Transverse colon (tissue), 4 donors: Measurements from ENCODE around the gene KCNK15. TPM values are rescaled to one million over a fixed set of nuclear protein-coding genes. Genes with fewer than 3 reads are reported as not detected.

Experiments
- DNase-seq: peaks from one replicate; pipeline ENCODE4 v3.0.0-alpha.2; 2019
- H3K27ac ChIP-seq, 4 donors: fragments of 200-600 bp; sonication (generic); 2 replicates each; pipeline ENCODE4 v1.5.1; 2016 to 2018; ENCODE audit warnings: inconsistent platforms in 4 of 4
- H3K27me3 ChIP-seq: fragments of 200-600 bp; sonication (generic); 2 replicates; pipeline ENCODE4 v1.5.1; 2017; ENCODE audit warnings: inconsistent platforms
- H3K36me3 ChIP-seq, 4 donors: fragments of 200-600 bp; sonication (generic); 2 replicates each; pipeline ENCODE4 v1.5.1; 2017 to 2019; ENCODE audit warnings: inconsistent platforms in 4 of 4
- H3K4me1 ChIP-seq, 4 donors: fragments of 200-600 bp; sonication (generic); 2 replicates each; pipeline ENCODE4 v1.5.1; 2017 to 2020; ENCODE audit warnings: inconsistent platforms in 4 of 4
- H3K4me3 ChIP-seq, 4 donors: fragments of 200-600 bp; sonication (generic); 1 replicate in 1 of 4; 2 replicates in 3 of 4; pipeline versions ENCODE4 v1.5.1 to v1.6.1; 2017 to 2019; ENCODE audit warnings: inconsistent platforms in 4 of 4
- H3K9me3 ChIP-seq, 2 donors: fragments of 200-600 bp; sonication (generic); 2 replicates each; pipeline ENCODE4 v1.5.1; 2017 to 2019; ENCODE audit warnings: inconsistent platforms in 2 of 2
- CTCF ChIP-seq, 5 experiments: fragments of 200-600 bp in 3 of 5; fragments of 450-650 bp in 2 of 5; sonication (generic) in 3 of 5; IDR thresholded peaks; 1 replicate in 2 of 5; 2 replicates in 3 of 5; pipeline ENCODE4 v1.5.1; 2016 to 2017; ENCODE audit warnings: antibody characterized with exemption in 5 of 5, inconsistent platforms in 3 of 5, mild to moderate bottlenecking in 2 of 5, moderate library complexity in 1 of 5
- EP300 ChIP-seq: sonication (generic); formaldehyde crosslinking; IDR thresholded peaks from one replicate; pipeline ENCODE4 v1.6.1; 2017; ENCODE audit warnings: antibody characterized with exemption, low read depth
- POLR2A ChIP-seq: fragments of 450-650 bp; IDR thresholded peaks from one replicate; pipeline ENCODE4 v1.6.1; 2016; ENCODE audit warnings: antibody characterized with exemption, mild to moderate bottlenecking, moderate library complexity
- POLR2AphosphoS5 ChIP-seq, 3 donors: sonication (generic); formaldehyde crosslinking; IDR thresholded peaks; one replicate each; pipeline ENCODE4 v1.6.1; 2016; ENCODE audit warnings: antibody characterized with exemption in 3 of 3
- WGBS, 2 donors: methylation state at CpG; one replicate each; pipeline ENCODE4 v1.1.5; 2018; ENCODE audit warnings: low coverage in 1 of 2; 5-methylcytosine and 5-hydroxymethylcytosine counted together
- in situ Hi-C, 4 donors: fragments of 200-750 bp; cut with MboI; loops; one replicate each; pipeline versions ENCODE4 v1.15.0 to v1.15.1; 2017; ENCODE audit warnings: low sequenced_read_pairs in 3 of 4, low pct_ligation_motif_present in 1 of 4, low pct_unique_long_range_greater_than_20kb in 1 of 4
- intact Hi-C: fragments of 100-400 bp; cut with DNase I; formaldehyde crosslinking; loops from one replicate; pipeline ENCODE4 v1.15.1; 2023; ENCODE audit warnings: low total_unique reads
- total RNA-seq, 4 donors: library from RNA; depleted of rRNA; stranded (reverse); fragments of >200 nt; gene quantifications; one replicate each; pipeline ENCODE4 v1.1.0, GENCODE V29; 2016

KCNK15 gene
- total RNA-seq, 4 donors from 2014 or later: 0.27 to 1.3 TPM; not detected in 2

DNA sequence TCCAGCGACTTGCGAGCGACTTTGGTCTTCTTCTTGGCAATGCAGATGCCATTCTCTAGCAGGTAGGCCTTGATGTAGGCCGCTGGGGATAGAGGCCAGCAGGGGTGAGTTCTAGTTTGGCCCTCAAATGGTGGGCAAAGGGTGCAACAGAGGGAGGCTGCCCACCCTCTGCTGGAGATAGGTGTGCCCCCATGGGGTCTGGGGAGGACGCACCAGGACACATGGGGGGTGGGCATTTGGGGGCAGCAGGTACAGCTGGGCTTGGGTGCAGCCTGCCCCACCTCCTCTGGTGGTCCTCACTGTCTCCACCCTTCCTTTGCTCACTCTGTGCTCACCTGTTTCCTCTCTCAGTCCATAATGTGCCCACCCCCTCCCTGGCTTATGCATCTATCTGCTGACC, 11.3 kb downstream of the KCNK15 start:
- WGBS, 2 donors: 90% methylated on average over 5 of the region's 5 CpGs; no CpG with 5 or more reads in 1 of the 2 donors
- Histone ChIP-seq H3K4me1 (no peaks in the 10 kb centered on the region), H3K27me3 (peaks cover 7% of the 10 kb centered on the region), H3K4me3 (no peak overlapping the region), H3K9me3 (no peaks in the 10 kb centered on the region), H3K27ac (no peak overlapping the region), H3K36me3 (no peaks in the 10 kb centered on the region)
- intact Hi-C loops (no loop called here), in situ Hi-C loops (no loop called here)
- no peak for TF ChIP-seq POLR2AphosphoS5 (IDR thresholded peaks at IDR 0.05)
- TF ChIP-seq CTCF (IDR thresholded peaks at IDR 0.05): no peak
- no peak for TF ChIP-seq EP300
- TF ChIP-seq POLR2A: no peak
- DNase-seq: no peak

DNA sequence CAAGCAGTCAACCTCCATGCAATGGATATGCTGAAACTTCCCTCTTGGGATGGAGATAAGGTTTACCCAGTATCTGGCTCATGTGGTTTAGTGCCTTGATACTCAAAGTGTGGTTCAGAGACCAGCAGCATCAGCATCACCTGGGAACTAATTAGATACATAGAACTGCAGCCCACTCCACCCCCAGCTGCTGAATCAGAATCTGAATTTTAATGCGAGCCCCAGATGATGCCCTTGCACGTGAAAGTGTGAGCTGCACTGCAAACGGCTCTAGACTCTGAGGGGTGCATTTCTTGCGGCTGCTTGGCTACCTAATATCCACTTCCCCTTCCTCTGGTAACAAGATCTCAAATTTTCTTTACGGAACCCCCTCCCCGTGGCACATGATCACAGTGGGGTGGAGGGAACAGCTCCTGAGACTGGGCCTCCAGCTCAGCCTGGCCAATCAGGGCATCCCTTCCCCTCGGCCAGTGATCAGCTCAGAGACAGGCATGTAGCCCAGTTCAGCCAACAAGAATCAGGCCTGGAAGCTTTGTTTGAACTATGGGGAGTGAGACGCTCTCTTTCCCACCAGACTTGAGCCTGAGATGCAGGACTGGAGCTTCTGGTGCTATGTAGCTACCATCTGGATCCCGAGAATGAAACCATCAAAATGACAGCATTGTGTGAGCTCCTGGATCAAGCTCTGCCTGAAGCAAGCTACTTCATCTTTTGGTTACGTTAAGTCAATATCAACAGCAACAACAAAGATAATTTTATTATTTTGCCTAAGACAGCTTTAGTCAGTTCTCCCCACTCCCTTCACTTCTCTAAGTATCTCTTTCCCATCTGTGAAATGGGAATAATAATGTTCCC, 12.8 kb downstream of the KCNK15 start:
- 74 to 100% methylated on average over 2 to 10 of the region's 10 CpGs for WGBS, 2 donors
- TF ChIP-seq POLR2AphosphoS5 (IDR thresholded peaks at IDR 0.05) (no peak), POLR2A (no peak), CTCF (IDR thresholded peaks at IDR 0.05) (no peak), EP300 (no peak)
- intact Hi-C loops: no loop called here

DNA sequence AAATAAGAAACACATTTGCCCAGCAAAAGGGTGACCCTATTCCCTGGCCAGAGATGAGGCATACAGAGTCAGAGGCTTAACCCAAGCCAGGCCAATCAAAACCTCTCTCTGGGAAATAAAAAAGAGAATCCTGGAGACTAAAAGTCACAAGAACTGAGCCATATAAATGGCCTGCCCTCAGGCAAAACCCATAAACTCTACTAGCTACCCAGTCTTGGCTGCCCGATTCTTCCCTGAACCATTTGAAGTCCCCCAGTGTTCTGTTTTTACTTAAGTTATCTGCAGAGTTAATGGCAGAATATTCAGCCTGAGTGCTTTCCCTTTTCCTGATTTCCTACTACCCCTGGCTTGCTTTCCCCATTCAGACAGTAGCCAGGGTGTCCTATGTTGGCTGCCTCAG, 13.9 kb downstream of the KCNK15 start:
- Histone ChIP-seq H3K4me3 (no peak overlapping the region), H3K4me1 (no peaks in the 10 kb centered on the region), H3K27me3 (peaks cover 5% of the 10 kb centered on the region), H3K36me3 (no peaks in the 10 kb centered on the region), H3K27ac (no peak overlapping the region), H3K9me3 (no peaks in the 10 kb centered on the region)
- 88 to 89% methylated on average over 1 of the region's 1 CpG for WGBS, 2 donors
- in situ Hi-C loops (no loop called here), intact Hi-C loops (no loop called here)
- no peak for DNase-seq
- TF ChIP-seq CTCF (IDR thresholded peaks at IDR 0.05) (no peak), POLR2A (no peak)

More for the DNA sequence above, 12.8 kb downstream of the KCNK15 start:
- H3K27ac ChIP-seq: no peak overlapping the region
- DNase-seq: no peak
- no peaks in the 10 kb centered on the region for H3K4me1 ChIP-seq
- peaks cover 7% of the 10 kb centered on the region for H3K27me3 ChIP-seq
- in situ Hi-C loops: no loop called here
- no peaks in the 10 kb centered on the region for H3K36me3 ChIP-seq
- H3K4me3 ChIP-seq: no peak overlapping the region
- H3K9me3 ChIP-seq: no peaks in the 10 kb centered on the region

DNA sequence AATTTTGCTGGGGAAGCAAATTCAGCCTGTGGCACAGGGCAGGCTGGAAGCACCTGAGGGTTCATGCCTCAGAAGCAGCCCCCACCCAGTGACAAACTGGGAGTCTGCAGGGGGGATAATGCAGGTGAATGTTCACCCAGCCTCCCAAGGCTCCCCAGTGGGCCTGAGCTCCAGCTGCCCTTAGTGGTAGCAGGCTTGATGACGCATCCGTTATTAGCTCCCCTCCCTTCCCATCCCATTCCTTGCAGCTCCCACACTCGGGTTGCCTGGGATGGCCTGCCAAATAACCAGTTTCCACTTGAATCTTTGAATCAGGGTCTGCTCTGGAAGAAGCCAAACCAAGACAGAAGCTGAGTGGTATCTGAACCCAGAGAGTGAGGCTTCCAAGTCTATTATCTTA, 15.8 kb downstream of the KCNK15 start:
- Histone ChIP-seq H3K9me3 (no peaks in the 10 kb centered on the region), H3K4me3 (no peak overlapping the region), H3K4me1 (no peaks in the 10 kb centered on the region), H3K27ac (no peak overlapping the region), H3K36me3 (no peaks in the 10 kb centered on the region), H3K27me3 (no peaks in the 10 kb centered on the region)
- intact Hi-C loops (no loop called here), in situ Hi-C loops (no loop called here)
- 64% methylated on average over 3 of the region's 3 CpGs; no CpG with 5 or more reads in 1 of the 2 donors for WGBS, 2 donors
- DNase-seq: no peak
- TF ChIP-seq CTCF (IDR thresholded peaks at IDR 0.05) (no peak), POLR2AphosphoS5 (IDR thresholded peaks at IDR 0.05) (no peak), POLR2A (no peak), EP300 (no peak)
